GM21723 (cell line): Measurements from ENCODE around the gene CANT1.
A peak's percentile ranks its signal among the peaks of the same experiment; 100 is the strongest.

Source experiments
- ATAC-seq: cut with Tn5 transposase; IDR thresholded peaks from one replicate; pipeline ENCODE4 v1.9.1; 2021; ENCODE audit warnings: mild to moderate bottlenecking, moderate library complexity; ENCODE audit not compliant: unreplicated experiment

Gene CANT1

GRCh38 chr17:79009397-79010303 is at the start of gene CANT1:
CANT1 (minus strand) TSS chr17:79009764; CDS start chr17:78997622, 12,142 bp downstream.
- ATAC-seq: peak; percentile 79

GRCh38 chr17:79057737-79058385 is 48.3 kb upstream of the CANT1 start:
- no peak for ATAC-seq

- no peak for ATAC-seq
Measured at GRCh38 chr17:79055197-79055596, 45.6 kb upstream of the CANT1 start.

GRCh38 chr17:79054200-79054960 is 44.8 kb upstream of the CANT1 start:
- no peak for ATAC-seq

GRCh38 chr17:79053251-79053925 is 43.8 kb upstream of the CANT1 start:
- ATAC-seq: no peak

GRCh38 chr17:79052131-79052530 is 42.6 kb upstream of the CANT1 start:
- no peak for ATAC-seq

GRCh38 chr17:79051306-79051705 is 41.7 kb upstream of the CANT1 start:
- ATAC-seq: no peak

GRCh38 chr17:79050551-79050950 is 41.0 kb upstream of the CANT1 start:
- ATAC-seq: no peak

- no peak for ATAC-seq
Measured at GRCh38 chr17:79049821-79050220, 40.3 kb upstream of the CANT1 start.

GRCh38 chr17:79048826-79049755 is 39.5 kb upstream of the CANT1 start:
- no peak for ATAC-seq

- no peak for ATAC-seq
Measured at GRCh38 chr17:79047923-79048825, 38.6 kb upstream of the CANT1 start.

GRCh38 chr17:79047291-79047920 is 37.8 kb upstream of the CANT1 start:
- ATAC-seq: no peak

GRCh38 chr17:79046916-79047280 is 37.3 kb upstream of the CANT1 start:
- no peak for ATAC-seq

- ATAC-seq: no peak
Measured at GRCh38 chr17:79046197-79046915, 36.8 kb upstream of the CANT1 start.

- ATAC-seq: no peak
Measured at GRCh38 chr17:79045842-79046196, 36.3 kb upstream of the CANT1 start.

- ATAC-seq: no peak
Measured at GRCh38 chr17:79045001-79045729, 35.6 kb upstream of the CANT1 start.

GRCh38 chr17:79044462-79044861 is 34.9 kb upstream of the CANT1 start:
- ATAC-seq: no peak
